Keratinocyte (primary cell): ENCODE measurements around the gene NYAP2. TPM values are rescaled to one million over a fixed set of nuclear protein-coding genes. Genes with fewer than 3 reads are reported as not detected.

Source experiments
- DNase-seq: peaks from one replicate; pipeline ENCODE4 v3.0.0-alpha.2; 2011; ENCODE audit warnings: low read depth, missing footprints, low spot score
- FAIRE-seq: peaks from 2 replicates; lab custom pipeline; 2011; peaks lifted over from hg19 to GRCh38; lab: Jason Lieb, UNC
- H2AFZ ChIP-seq: 2 replicates; pipeline ENCODE4 v1.6.0; 2012; ENCODE audit warnings: low read length, control low read depth, inconsistent platforms; ENCODE audit not compliant: control insufficient read depth
- H3K27ac ChIP-seq: 2 replicates; pipeline ENCODE4 v1.5.1; 2011; ENCODE audit warnings: low read length; ENCODE audit not compliant: control insufficient read depth, insufficient read depth
- H3K27me3 ChIP-seq: 3 replicates; pipeline ENCODE4 v1.6.0; 2011; ENCODE audit warnings: low read length; ENCODE audit not compliant: control insufficient read depth, insufficient read depth; ENCODE audit errors: extremely low read depth
- H3K36me3 ChIP-seq, 2 experiments: 2 replicates in 1 of 2; 3 replicates in 1 of 2; pipeline ENCODE4 v1.5.1; 2011; ENCODE audit warnings: low read length in 2 of 2, mild to moderate bottlenecking in 1 of 2; ENCODE audit not compliant: control insufficient read depth in 2 of 2, insufficient read depth in 2 of 2; ENCODE audit errors: extremely low read depth in 1 of 2
- H3K4me1 ChIP-seq: 3 replicates; pipeline ENCODE4 v1.5.1; 2011; ENCODE audit warnings: low read length; ENCODE audit not compliant: control insufficient read depth, insufficient read depth; ENCODE audit errors: extremely low read depth
- H3K4me2 ChIP-seq: 3 replicates; pipeline ENCODE4 v1.6.0; 2011; ENCODE audit warnings: low read depth, low read length; ENCODE audit not compliant: control insufficient read depth, insufficient read depth; ENCODE audit errors: extremely low read depth
- H3K4me3 ChIP-seq, 3 experiments: fragments of 200-600 bp in 1 of 3; sonication (generic) in 1 of 3; 2 replicates in 2 of 3; 3 replicates in 1 of 3; pipeline ENCODE4 v1.5.1; 2011 to 2016; ENCODE audit warnings: low read length in 3 of 3, mild to moderate bottlenecking in 3 of 3, control low read depth in 2 of 3, inconsistent platforms in 1 of 3, low read depth in 1 of 3, mixed read lengths in 1 of 3, mixed run types in 1 of 3, moderate library complexity in 1 of 3; ENCODE audit not compliant: control insufficient read depth in 2 of 3, insufficient read depth in 2 of 3; ENCODE audit errors: extremely low read depth in 1 of 3
- H3K79me2 ChIP-seq: 2 replicates; pipeline ENCODE4 v1.6.0; 2012; ENCODE audit warnings: low read length; ENCODE audit not compliant: control insufficient read depth, insufficient read depth
- H3K9ac ChIP-seq: 3 replicates; pipeline ENCODE4 v1.6.0; 2011; ENCODE audit warnings: low read length; ENCODE audit not compliant: control insufficient read depth, insufficient read depth; ENCODE audit errors: extremely low read depth
- H3K9me1 ChIP-seq: 3 replicates; pipeline ENCODE4 v1.6.0; 2011; ENCODE audit warnings: low read length; ENCODE audit not compliant: control insufficient read depth, insufficient read depth; ENCODE audit errors: extremely low read depth
- H3K9me3 ChIP-seq: 2 replicates; pipeline ENCODE4 v1.5.1; 2012; ENCODE audit warnings: low read depth, low read length; ENCODE audit not compliant: control insufficient read depth
- H4K20me1 ChIP-seq: 3 replicates; pipeline ENCODE4 v1.6.0; 2011; ENCODE audit warnings: low read length; ENCODE audit not compliant: control insufficient read depth, insufficient read depth; ENCODE audit errors: extremely low read depth
- EZH2 ChIP-seq: IDR thresholded peaks from one replicate; pipeline ENCODE4 v1.6.1; 2012; ENCODE audit warnings: inconsistent platforms, mild to moderate bottlenecking, low read length, moderate library complexity
- dilution Hi-C: fragments of 300-500 bp; cut with MboI; formaldehyde crosslinking; loops from one replicate; pipeline ENCODE4 v1.7.0; 2020; ENCODE audit warnings: low sequenced_read_pairs; ENCODE audit not compliant: extremely low pct_ligation_motif_present
- polyA plus RNA-seq, 5 experiments: library from polyadenylated mRNA; depleted of rRNA in 3 of 5; stranded (reverse) in 3 of 5; stranded (forward) in 1 of 5; unstranded in 1 of 5; fragments of >200 nt; gene quantifications; 1 replicate in 1 of 5; 2 replicates in 3 of 5; 3 replicates in 1 of 5; pipeline versions ENCODE4 v1.2.1 to v1.2.3, GENCODE V29; 2011 to 2012; ENCODE audit warnings: missing spikeins in 2 of 5, low read depth in 1 of 5, low replicate concordance in 1 of 5
- TF ChIP-seq, protein P1 (sequence below), 3 experiments: IDR thresholded peaks in 1 of 3; conservative IDR thresholded peaks in 1 of 3; optimal IDR thresholded peaks in 1 of 3; 2 replicates in 2 of 3; 3 replicates in 1 of 3; pipeline versions ENCODE3 to v1.5.1; 2011; ENCODE audit warnings: low read length in 3 of 3, mild to moderate bottlenecking in 3 of 3, moderate library complexity in 2 of 3, control low read depth in 1 of 3, inconsistent platforms in 1 of 3; ENCODE audit not compliant: insufficient read depth in 2 of 3; ENCODE audit errors: extremely low read depth in 1 of 3

Gene NYAP2
- polyA plus RNA-seq, 1 donor (not counting 4 experiments of a cell fraction or from before 2014, with no cell fraction given), result not detected

- H3K4me2 ChIP-seq, result no peak overlapping the region
- no peak overlapping the region for H3K27ac ChIP-seq
- no peak for FAIRE-seq
- H3K36me3 ChIP-seq, result no peaks in the 10 kb centered on the region
- H3K4me3 ChIP-seq, result no peak overlapping the region
- no peak overlapping the region for H2AFZ ChIP-seq
- no peaks in the 10 kb centered on the region for H3K27me3 ChIP-seq
- no peaks in the 10 kb centered on the region for H3K4me1 ChIP-seq
- H4K20me1 ChIP-seq, result no peaks in the 10 kb centered on the region
- H3K9me1 ChIP-seq, result no peaks in the 10 kb centered on the region
- H3K79me2 ChIP-seq, result no peaks in the 10 kb centered on the region
- dilution Hi-C loops, result no loop called here
- H3K9me3 ChIP-seq, result no peaks in the 10 kb centered on the region
- TF ChIP-seq, protein P1, sequence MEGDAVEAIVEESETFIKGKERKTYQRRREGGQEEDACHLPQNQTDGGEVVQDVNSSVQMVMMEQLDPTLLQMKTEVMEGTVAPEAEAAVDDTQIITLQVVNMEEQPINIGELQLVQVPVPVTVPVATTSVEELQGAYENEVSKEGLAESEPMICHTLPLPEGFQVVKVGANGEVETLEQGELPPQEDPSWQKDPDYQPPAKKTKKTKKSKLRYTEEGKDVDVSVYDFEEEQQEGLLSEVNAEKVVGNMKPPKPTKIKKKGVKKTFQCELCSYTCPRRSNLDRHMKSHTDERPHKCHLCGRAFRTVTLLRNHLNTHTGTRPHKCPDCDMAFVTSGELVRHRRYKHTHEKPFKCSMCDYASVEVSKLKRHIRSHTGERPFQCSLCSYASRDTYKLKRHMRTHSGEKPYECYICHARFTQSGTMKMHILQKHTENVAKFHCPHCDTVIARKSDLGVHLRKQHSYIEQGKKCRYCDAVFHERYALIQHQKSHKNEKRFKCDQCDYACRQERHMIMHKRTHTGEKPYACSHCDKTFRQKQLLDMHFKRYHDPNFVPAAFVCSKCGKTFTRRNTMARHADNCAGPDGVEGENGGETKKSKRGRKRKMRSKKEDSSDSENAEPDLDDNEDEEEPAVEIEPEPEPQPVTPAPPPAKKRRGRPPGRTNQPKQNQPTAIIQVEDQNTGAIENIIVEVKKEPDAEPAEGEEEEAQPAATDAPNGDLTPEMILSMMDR (optimal IDR thresholded peaks at IDR 0.05 in 1 of 3, IDR thresholded peaks at IDR 0.05 in 1 of 3, conservative IDR thresholded peaks at IDR 0.05 in 1 of 3; ENCODE audit: extremely low read depth in 1 of 3, insufficient read depth in 2 of 3, low read length in 3 of 3), result no peak
- TF ChIP-seq EZH2, result no peak
- H3K9ac ChIP-seq, result no peak overlapping the region
- no peak for DNase-seq
Measured at GRCh38 chr2:225597911-225598310, 198.4 kb downstream of the NYAP2 start.

- no peak for DNase-seq
- no peak for FAIRE-seq
- H3K27me3 ChIP-seq, result no peaks in the 10 kb centered on the region
- no peak overlapping the region for H3K9ac ChIP-seq
- H3K36me3 ChIP-seq, result no peaks in the 10 kb centered on the region
- no peaks in the 10 kb centered on the region for H3K4me1 ChIP-seq
- TF ChIP-seq EZH2, result no peak
- TF ChIP-seq, protein P1 (optimal IDR thresholded peaks at IDR 0.05 in 1 of 3, IDR thresholded peaks at IDR 0.05 in 1 of 3, conservative IDR thresholded peaks at IDR 0.05 in 1 of 3; ENCODE audit: extremely low read depth in 1 of 3, insufficient read depth in 2 of 3, low read length in 3 of 3), result no peak
- dilution Hi-C loops, result no loop called here
- no peaks in the 10 kb centered on the region for H3K79me2 ChIP-seq
- no peaks in the 10 kb centered on the region for H4K20me1 ChIP-seq
- no peak overlapping the region for H3K4me3 ChIP-seq
- no peak overlapping the region for H3K27ac ChIP-seq
- no peaks in the 10 kb centered on the region for H3K9me3 ChIP-seq
- no peak overlapping the region for H3K4me2 ChIP-seq
- H2AFZ ChIP-seq, result no peak overlapping the region
- no peaks in the 10 kb centered on the region for H3K9me1 ChIP-seq
Measured at GRCh38 chr2:225598426-225598825, 198.9 kb downstream of the NYAP2 start.
